Measurements from ENCODE around the gene PTOV1.

DNA sequence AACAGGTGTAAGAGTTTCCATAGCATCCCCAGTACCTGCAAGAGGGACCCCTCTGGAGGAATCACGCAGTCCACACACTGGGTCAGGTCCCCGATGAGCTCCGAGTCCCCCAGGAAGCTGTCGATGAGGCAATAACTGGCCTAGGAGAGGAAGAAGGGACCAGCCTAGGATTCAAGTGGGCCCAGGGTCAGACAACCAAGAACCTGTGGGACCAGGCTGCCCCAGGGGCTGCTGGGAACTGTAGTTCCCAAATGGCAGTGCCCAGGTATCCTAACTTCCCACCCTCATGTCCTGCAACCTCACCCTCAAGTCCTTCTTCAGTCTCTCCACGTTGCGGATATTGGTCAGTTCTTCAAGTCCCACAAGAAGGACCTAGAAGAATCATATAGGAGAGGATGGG lies 39.6 kb upstream of the PTOV1 start:
- TF ChIP-seq POLR2A (IDR thresholded peaks at IDR 0.05): no peak
- TF ChIP-seq, protein P1, sequence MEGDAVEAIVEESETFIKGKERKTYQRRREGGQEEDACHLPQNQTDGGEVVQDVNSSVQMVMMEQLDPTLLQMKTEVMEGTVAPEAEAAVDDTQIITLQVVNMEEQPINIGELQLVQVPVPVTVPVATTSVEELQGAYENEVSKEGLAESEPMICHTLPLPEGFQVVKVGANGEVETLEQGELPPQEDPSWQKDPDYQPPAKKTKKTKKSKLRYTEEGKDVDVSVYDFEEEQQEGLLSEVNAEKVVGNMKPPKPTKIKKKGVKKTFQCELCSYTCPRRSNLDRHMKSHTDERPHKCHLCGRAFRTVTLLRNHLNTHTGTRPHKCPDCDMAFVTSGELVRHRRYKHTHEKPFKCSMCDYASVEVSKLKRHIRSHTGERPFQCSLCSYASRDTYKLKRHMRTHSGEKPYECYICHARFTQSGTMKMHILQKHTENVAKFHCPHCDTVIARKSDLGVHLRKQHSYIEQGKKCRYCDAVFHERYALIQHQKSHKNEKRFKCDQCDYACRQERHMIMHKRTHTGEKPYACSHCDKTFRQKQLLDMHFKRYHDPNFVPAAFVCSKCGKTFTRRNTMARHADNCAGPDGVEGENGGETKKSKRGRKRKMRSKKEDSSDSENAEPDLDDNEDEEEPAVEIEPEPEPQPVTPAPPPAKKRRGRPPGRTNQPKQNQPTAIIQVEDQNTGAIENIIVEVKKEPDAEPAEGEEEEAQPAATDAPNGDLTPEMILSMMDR (IDR thresholded peaks at IDR 0.05): no peak
